ENCODE results near the gene GRK5.

- TF ChIP-seq CTCF (IDR thresholded peaks at IDR 0.05): no peak
- TF ChIP-seq EZH2 (IDR thresholded peaks at IDR 0.05): no peak
- no peak for TF ChIP-seq EZH2phosphoT487 (IDR thresholded peaks at IDR 0.05)
Observed at GRCh38 chr10:119353421-119353820, 146.1 kb downstream of the GRK5 start.
